Iris pigment epithelial cell (primary cell): ENCODE measurements around the gene DNAH1.

Experiments
- DNase-seq: peaks from one replicate; pipeline ENCODE4 v3.0.0-alpha.2; 2011; ENCODE audit warnings: low read depth

DNAH1 gene

GRCh38 chr3:52435246-52436101, 119.4 kb downstream of the DNAH1 start:
- DNase-seq, result no peak

GRCh38 chr3:52436500-52437149, 120.5 kb downstream of the DNAH1 start:
- peak; percentile 21 for DNase-seq

GRCh38 chr3:52437326-52438103, 121.4 kb downstream of the DNAH1 start:
- DNase-seq, result no peak

GRCh38 chr3:52438104-52438376, 121.9 kb downstream of the DNAH1 start:
- no peak for DNase-seq

- DNase-seq, result no peak
Measured at GRCh38 chr3:52438579-52439425, 122.7 kb downstream of the DNAH1 start.

- DNase-seq, result no peak
Measured at GRCh38 chr3:52439426-52440248, 123.5 kb downstream of the DNAH1 start.

- no peak for DNase-seq
Measured at GRCh38 chr3:52440249-52440551, 124.1 kb downstream of the DNAH1 start.

GRCh38 chr3:52440671-52441070, 124.6 kb downstream of the DNAH1 start:
- DNase-seq, result no peak

- no peak for DNase-seq
Measured at GRCh38 chr3:52441091-52441771, 125.1 kb downstream of the DNAH1 start.

- no peak for DNase-seq
Measured at GRCh38 chr3:52441772-52442332, 125.7 kb downstream of the DNAH1 start.

GRCh38 chr3:52442409-52443267, 126.5 kb downstream of the DNAH1 start:
- DNase-seq, result no peak

GRCh38 chr3:52443268-52443610, 127.1 kb downstream of the DNAH1 start:
- no peak for DNase-seq

GRCh38 chr3:52443791-52444687, 127.9 kb downstream of the DNAH1 start:
- no peak for DNase-seq

GRCh38 chr3:52444860-52445793, 129.0 kb downstream of the DNAH1 start, which contains the start of gene SEMA3G:
TSS of gene SEMA3G (minus strand) at chr3:52445103. CDS start at chr3:52445027, 76 bp downstream.
- peak; percentile 52 for DNase-seq

- no peak for DNase-seq
Measured at GRCh38 chr3:52446042-52446441, 129.9 kb downstream of the DNAH1 start.

GRCh38 chr3:52446631-52447511, 130.8 kb downstream of the DNAH1 start:
- peak; percentile 31 for DNase-seq
